ENCODE measurements around the gene GAMT. TPM values are rescaled to one million over a fixed set of nuclear protein-coding genes. Genes with fewer than 3 reads are reported as not detected.
"Not testable (repeated sequence)": the region's sequence is repeated elsewhere in the genome, so short reads cannot be mapped to it uniquely, and the experiment has no call there.

Gene GAMT
- total RNA-seq, 6 experiments from 2014 or later: 151 to 380 (median 221) TPM

- 88% methylated on average over 14 of the region's 25 CpGs for WGBS (ENCODE audit: insufficient coverage, low coverage, low lambda C conversion rate, missing lambda C conversion rate)
- peaks cover 0 to 24% (median 5%) of the 10 kb centered on the region in 4 donors for H3K4me1 ChIP-seq
- no peak overlapping the region for H3K4me3 ChIP-seq
- no peak for ATAC-seq
- intact Hi-C loops (cut with DNase I): loop anchor here in 1 of 2 donors (10.0 kb wide), 1 partner anchor 73 kb away; the partner anchor contains the start of gene ADAMTSL5
- H3K9me3 ChIP-seq: no peaks in the 10 kb centered on the region
- TF ChIP-seq POLR2A (IDR thresholded peaks at IDR 0.05) (no peak), CTCF (IDR thresholded peaks at IDR 0.05) (no peak)
- peaks cover 7 to 9% of the 10 kb centered on the region in 2 donors for H3K27me3 ChIP-seq
- H3K36me3 ChIP-seq: peaks cover 0 to 31% (median 15%) of the 10 kb centered on the region in 4 donors
- no peak overlapping the region for H3K27ac ChIP-seq
- DNase-seq: no peak
These were observed 40.5 kb upstream of the GAMT start for GRCh38 chr19:1441677-1442438.

GRCh38 chr19:1441022-1441426, 39.7 kb upstream of the GAMT start:
- Histone ChIP-seq H3K4me3 (no peak overlapping the region), H3K27me3 (peaks cover 0 to under 1% of the 10 kb centered on the region in 2 donors), H3K36me3 (peaks cover 0 to 31% (median 15%) of the 10 kb centered on the region in 4 donors), H3K9me3 (no peaks in the 10 kb centered on the region), H3K27ac (no peak overlapping the region), H3K4me1 (peaks cover 0 to 16% (median 5%) of the 10 kb centered on the region in 4 donors)
- TF ChIP-seq CTCF (IDR thresholded peaks at IDR 0.05): no peak
- TF ChIP-seq POLR2A (IDR thresholded peaks at IDR 0.05): no peak
- ATAC-seq (no peak), DNase-seq (no peak)
- 92% methylated on average over 6 of the region's 9 CpGs for WGBS (ENCODE audit: insufficient coverage, low coverage, low lambda C conversion rate, missing lambda C conversion rate)
- intact Hi-C loops (cut with DNase I): loop anchor here in 1 of 2 donors (10.0 kb wide), 1 partner anchor 74 kb away; the partner anchor contains the start of gene ADAMTSL5

GRCh38 chr19:1440418-1440801, 39.1 kb upstream of the GAMT start:
- H3K4me1 ChIP-seq: peaks cover 0 to 13% (median 5%) of the 10 kb centered on the region in 4 donors
- intact Hi-C loops (cut with DNase I): loop anchor here in 1 of 2 donors (10.0 kb wide), 1 partner anchor 74 kb away; the partner anchor contains the start of gene ADAMTSL5
- peaks cover 0 to 31% (median 15%) of the 10 kb centered on the region in 4 donors for H3K36me3 ChIP-seq
- DNase-seq (no peak), ATAC-seq (no peak)
- no peak overlapping the region for H3K27ac ChIP-seq
- no peaks in the 10 kb centered on the region for H3K27me3 ChIP-seq
- H3K9me3 ChIP-seq: no peaks in the 10 kb centered on the region
- H3K4me3 ChIP-seq: no peak overlapping the region
- 93% methylated on average over 3 of the region's 15 CpGs for WGBS (ENCODE audit: insufficient coverage, low coverage, low lambda C conversion rate, missing lambda C conversion rate)
- TF ChIP-seq POLR2A (IDR thresholded peaks at IDR 0.05): no peak

- not testable (repeated sequence) for DNase-seq, H3K9me3 ChIP-seq, ATAC-seq, H3K27me3 ChIP-seq, H3K27ac ChIP-seq
- 53% methylated on average over 21 of the region's 57 CpGs for WGBS (ENCODE audit: insufficient coverage, low coverage, low lambda C conversion rate, missing lambda C conversion rate)
- Histone ChIP-seq H3K4me3 (peak overlapping the region; percentile 84 to 99 (median 97)), H3K36me3 (peaks cover 0 to 31% (median 15%) of the 10 kb centered on the region in 4 donors), H3K4me1 (peaks cover 0 to 10% (median 3%) of the 10 kb centered on the region in 4 donors)
- intact Hi-C loops (cut with DNase I): loop anchor here in 1 of 2 donors (10.0 kb wide), 1 partner anchor 75 kb away; the partner anchor contains the start of gene ADAMTSL5
These were observed 38.4 kb upstream of the GAMT start for GRCh38 chr19:1439525-1440417.

GRCh38 chr19:1438933-1439354, 37.6 kb upstream of the GAMT start:
- WGBS (ENCODE audit: insufficient coverage, low coverage, low lambda C conversion rate, missing lambda C conversion rate): 2% methylated on average over 11 of the region's 26 CpGs
- intact Hi-C loops (cut with DNase I): no loop called here
- peaks cover 0 to 31% (median 15%) of the 10 kb centered on the region in 4 donors for H3K36me3 ChIP-seq
- peaks cover 0 to 10% (median 3%) of the 10 kb centered on the region in 4 donors for H3K4me1 ChIP-seq
- no peaks in the 10 kb centered on the region for H3K27me3 ChIP-seq
- ATAC-seq: no peak
- TF ChIP-seq POLR2A (IDR thresholded peaks at IDR 0.05): no peak
- TF ChIP-seq CTCF (IDR thresholded peaks at IDR 0.05): no peak
- peak overlapping the region; percentile 64 to 76 (median 75) for H3K27ac ChIP-seq
- H3K9me3 ChIP-seq: no peaks in the 10 kb centered on the region
- DNase-seq: no peak
- peak overlapping the region; percentile 84 to 99 (median 97) for H3K4me3 ChIP-seq
